GM19025 (cell line): Measurements from ENCODE around the gene TIAM2.
"Not testable (repeated sequence)": the region's sequence is repeated elsewhere in the genome, so short reads cannot be mapped to it uniquely, and the experiment has no call there.

ENCODE experiments used
- ATAC-seq: cut with Tn5 transposase; IDR thresholded peaks from one replicate; pipeline ENCODE4 v1.9.1; 2021; ENCODE audit warnings: mild to moderate bottlenecking, low read depth, moderate library complexity; ENCODE audit not compliant: unreplicated experiment

TIAM2 gene

DNA sequence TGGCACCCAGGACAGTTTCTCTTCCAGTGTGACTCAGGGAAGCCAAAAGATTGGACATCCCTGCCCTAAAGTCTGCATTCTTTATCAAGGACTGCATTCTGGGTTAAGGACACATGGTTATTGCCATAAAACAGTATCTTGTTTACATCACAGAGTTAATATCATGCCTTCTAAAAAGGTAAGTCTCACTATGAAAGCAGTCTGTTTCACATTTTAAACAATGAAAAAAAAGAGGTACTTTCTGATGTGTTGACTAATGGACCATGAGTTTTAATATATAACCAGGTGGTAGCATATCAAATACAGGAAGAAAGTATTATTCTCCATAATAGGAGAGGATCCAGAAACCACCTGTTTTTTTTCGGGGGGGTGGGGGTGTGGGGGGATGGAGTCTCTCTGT, 93.7 kb downstream of the TIAM2 start:
- ATAC-seq, result no peak

DNA sequence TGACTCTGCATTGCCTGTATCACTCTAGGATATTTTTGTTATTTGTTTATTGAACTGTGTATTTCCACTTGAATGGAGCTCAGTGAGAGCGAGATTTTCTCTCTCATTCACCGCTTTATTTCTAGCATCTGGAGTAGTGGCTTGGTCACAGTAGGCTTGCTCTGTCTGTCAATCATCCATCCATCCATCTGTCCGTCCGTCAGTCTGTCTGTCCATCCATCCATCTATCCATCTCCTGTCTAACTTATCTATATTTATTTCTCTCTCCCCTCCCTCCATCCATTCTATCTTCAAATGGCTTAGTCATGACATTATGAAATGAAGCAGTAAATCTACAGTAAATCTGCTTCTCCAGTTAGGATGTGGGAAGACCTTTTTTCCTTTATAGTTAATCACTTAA, 94.6 kb downstream of the TIAM2 start:
- no peak for ATAC-seq

DNA sequence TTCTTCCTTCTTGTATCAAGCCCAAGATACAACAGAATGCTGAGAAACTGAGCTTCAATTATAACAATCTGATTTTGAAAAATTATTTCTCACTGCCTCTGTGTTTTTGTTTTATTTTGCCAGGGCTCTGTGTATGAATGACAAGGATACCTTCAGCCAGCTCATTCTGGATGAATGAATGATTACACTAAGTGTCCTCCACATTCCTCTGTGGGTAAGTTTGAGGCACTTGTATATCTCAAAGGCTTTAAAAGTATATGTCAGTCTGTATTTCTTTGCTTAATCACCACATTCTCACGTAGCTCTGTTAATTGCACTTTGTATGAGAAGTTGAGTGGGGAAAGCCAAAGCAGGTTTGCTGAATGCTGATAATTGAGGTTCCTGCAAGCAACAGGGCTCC, 95.1 kb downstream of the TIAM2 start:
- no peak for ATAC-seq

DNA sequence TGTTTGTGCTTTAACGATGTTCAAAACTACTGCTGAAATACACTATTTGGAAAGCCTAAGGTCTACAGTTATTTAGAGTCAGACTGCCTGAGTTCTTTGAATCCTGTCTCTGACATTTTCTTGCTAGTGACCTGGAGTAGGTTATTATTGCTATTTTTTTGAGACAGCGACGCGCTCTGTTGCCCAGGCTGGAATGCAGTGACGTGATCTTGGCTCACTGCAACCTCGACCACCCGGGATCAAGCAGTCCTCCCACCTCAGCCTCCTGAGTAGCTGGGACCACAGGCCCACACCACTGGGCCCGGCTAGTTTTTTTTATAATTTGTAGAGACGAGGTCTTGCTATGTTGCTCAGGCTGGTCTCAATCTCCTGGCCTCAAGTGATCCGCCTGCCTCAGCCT, 96.6 kb downstream of the TIAM2 start:
- no peak for ATAC-seq

DNA sequence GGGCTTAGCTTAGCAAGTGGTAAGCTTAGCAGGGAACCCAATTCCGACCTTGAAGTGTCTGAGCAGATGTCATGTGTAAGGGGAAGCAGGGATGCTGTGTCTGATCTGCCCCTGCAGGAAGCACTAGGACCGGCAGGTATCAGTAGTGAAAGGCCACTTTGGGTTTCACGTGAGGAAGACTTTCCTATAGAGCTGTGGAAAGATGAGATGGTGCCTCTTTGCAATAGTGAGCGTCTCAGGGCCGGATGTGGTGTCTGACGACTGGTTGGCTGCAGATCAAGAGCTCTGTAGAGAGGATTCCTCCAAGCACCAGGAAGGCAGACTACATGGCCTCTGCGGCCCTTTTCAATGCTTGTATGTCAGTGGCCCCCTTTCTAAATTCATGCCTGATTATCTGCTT, 98.3 kb downstream of the TIAM2 start:
- no peak for ATAC-seq

DNA sequence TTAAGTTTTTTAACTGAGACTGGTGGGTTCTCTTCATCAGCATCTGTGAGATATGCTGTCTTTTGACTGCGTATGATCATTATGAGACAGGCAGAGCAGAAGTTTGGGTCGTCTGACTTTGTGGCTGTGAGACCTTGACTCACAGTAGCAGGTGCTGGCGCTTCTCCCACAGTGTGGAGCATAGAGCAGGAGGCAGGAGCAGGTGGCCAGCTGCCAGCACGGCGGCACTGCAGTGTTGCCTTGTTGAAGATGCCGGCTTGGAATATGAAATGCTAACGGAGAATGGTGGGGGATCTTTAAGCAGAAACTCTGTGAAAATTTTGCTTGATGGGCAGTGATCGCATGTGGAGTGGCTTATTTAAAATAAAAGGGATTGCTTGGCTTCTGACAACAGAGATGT, 105.0 kb downstream of the TIAM2 start:
- no peak for ATAC-seq

DNA sequence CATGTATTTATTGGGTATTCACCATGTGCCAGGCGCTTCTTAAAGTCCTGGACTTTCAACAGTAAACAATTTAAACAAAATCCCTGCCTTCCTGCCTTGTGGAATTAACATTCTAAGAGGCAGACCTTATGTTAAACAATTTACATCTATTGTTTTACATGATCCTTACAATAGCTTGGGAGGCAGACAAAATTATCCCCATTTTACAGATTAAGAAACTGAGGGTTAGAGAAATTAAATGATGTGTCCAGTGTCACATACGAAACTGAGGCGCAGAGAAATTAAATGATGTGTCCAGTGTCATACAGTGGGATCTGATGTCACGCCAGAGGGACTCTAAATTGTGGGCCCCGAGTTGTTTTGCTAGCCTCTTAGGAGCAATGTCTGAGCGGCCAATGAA, 105.5 kb downstream of the TIAM2 start:
- ATAC-seq, result no peak

DNA sequence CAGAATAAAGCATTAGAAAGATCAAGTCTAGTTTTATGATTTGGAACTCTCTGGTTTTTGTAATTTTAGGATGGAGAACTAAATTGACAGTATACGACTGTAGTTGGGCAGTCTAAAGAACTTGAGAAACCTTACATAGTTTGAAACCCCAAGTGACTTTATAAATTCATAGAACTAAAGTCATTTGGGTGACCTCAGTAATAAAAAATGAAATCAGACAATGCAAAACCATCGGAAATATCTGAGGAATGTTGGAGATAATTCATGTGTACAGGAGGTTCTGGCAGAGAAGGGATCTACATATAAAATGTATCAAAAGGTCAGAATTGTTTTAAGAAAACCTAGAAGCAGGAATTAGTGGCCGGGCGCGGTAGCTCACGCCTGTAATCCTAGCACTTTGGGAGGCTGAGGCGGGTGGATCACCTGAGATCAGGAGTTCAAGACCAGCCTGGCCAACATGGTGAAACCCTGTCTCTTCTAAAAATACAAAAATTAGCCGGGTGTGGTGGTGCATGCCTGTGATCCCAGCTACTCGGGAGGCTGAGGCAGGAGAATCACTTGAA, 108.0 kb downstream of the TIAM2 start:
- ATAC-seq, result not testable (repeated sequence)

DNA sequence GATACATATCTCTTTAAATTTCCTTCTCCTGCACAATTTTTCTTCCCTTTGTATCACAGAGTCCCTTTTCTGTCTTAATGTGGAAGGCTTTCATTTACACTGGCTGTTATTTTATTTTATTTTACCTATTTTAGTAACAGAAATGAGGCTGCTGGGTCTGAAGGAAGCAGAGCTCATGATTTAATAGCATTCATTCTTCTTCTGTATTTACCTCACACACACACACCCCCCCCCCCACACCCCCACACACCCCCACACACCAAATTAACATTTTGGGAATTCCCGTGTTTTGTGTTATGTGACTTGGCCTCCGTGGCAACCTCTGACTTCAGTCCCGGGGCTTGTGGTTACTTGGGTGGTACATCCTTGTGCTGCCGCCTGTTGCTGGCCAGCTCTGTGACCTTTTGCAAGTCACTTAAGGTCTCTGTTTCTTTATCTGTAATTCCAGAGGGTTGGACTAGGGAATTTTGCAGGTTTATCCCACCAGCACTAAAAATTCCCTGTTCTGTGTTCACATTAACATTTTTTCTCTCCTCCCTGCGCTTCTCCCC, 108.8 kb downstream of the TIAM2 start:
- no peak for ATAC-seq

DNA sequence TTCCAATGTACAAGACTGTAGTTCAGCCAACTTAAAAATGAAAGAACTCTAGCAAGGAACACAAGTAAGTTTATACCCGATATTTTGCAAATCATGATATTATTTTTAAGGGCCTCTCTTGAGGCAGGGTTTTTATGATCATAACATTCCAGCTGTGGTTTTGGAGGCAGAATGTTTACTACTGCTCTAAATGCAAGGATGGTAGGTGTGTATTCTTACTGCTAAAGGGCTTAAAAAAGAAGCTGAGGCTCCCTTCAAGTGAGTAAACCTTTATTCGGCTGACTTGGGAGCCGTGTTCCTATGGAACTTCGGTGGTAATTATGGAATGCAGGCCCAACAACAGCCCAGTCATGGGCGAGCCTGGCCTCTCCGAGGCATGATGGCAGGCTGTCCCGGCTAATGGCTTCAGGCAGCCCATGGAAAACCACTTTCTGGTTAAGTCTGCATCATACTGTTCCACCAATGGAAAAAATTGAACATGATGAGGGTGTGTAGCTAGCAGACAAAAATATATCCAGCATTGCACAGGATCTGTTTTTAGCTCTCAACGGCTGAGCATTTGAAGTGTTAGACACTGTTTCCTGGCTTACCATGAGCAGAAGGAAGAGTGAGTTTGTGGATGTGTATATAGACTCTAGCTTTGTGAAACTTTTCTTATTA, 111.5 kb downstream of the TIAM2 start:
- no peak for ATAC-seq

DNA sequence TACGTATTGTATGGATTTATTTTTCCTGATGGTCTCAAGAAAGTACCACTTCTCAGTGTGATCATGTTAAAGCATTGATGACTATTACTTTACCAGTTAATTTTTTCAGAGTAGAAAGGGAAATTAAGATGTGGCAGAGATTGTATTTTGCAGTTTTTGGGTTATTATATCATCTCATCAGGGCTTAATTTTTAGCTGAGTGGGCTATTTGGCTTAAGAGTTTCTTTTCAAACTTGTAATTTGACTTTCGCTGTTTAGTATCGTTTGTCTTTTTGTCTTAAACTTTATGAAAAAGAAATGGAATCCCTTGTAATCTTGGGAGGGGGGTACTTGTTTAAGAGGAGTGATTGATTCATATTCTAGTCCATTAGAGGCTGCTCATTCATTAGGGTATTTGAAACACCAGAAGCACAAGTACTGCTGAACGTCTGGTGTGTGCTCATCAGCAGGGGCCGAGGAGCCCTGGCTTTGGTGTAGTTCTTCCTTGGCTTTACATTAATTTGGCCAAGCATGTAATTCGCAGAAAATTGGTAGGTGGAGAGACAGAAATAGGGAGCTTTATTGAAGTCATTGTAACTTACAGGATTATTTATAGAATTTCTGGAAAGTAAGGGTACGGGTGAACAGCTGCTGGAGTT, 112.4 kb downstream of the TIAM2 start:
- no peak for ATAC-seq

DNA sequence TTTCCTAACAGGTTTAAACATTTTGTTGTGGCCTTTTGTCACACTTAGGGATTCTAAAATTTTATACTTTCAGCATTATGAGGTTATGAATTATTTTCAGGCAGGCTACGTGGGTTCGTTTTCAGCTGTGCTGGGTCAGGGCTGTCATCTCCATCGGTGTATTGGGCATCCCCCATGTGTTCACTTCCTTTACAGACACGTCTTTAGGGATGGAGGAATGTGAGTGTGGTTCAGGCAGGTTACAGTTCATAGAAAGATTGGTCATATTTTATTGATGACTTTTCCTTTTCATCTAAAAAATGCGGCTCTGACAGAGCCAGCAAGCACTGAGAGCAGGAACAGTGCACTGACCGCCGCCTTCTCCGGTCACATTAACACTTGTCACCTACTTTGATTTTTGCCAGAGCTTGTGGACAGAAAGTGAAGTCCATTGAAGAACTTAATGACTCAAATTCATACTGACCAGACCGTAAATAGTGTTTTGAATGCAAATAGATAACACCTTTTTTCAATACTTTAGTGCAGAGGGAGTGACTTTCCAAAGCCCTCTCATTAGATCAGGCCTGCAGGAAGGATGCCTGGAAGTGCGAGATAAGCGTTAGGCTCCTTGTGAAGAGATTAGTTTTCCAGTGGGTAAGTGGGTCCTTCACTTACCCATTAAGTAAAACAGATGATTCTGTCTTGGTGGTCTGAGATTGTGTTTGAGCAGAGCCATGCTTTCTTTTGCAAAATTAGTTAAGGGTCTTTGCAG, 113.1 kb downstream of the TIAM2 start:
- ATAC-seq, result no peak

DNA sequence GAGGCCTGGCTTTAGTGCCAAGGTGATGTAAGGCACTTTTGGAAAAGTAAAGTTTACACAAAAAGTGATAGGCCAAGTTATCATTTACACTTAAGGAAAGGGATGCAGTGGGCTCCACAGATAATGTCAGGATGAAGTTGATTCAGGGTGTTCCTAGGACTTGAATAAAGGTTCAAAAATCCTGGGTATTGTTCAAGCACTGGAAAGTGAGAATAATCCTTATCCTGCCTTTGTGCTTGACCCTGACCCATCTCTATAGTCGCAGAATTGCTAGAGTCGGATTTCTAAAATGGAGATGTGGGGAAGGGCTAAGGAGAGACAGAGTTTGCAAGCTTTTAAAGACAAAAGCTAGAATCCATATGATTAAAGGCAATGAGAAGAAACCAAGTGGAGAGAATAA, 115.6 kb downstream of the TIAM2 start:
- ATAC-seq, result no peak

DNA sequence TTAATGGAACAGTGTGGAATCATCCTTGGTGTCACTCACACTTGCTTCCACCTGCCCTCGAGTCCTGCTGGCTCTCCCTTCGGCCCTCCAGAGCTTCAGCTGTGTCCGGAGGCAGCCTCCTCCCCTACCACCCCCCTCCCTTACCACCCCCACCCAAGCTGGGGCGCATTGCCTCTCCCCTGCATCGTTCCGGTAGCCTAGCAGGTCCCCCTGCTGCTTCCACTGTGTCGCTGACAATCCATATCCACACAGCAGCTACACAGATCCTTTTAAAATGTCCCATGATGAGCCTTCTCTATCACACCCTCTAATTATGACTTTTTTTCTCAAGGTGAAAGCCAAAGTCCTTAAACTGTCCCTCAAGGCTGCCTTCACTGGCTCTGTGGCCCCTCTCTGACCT, 117.6 kb downstream of the TIAM2 start:
- ATAC-seq, result no peak

DNA sequence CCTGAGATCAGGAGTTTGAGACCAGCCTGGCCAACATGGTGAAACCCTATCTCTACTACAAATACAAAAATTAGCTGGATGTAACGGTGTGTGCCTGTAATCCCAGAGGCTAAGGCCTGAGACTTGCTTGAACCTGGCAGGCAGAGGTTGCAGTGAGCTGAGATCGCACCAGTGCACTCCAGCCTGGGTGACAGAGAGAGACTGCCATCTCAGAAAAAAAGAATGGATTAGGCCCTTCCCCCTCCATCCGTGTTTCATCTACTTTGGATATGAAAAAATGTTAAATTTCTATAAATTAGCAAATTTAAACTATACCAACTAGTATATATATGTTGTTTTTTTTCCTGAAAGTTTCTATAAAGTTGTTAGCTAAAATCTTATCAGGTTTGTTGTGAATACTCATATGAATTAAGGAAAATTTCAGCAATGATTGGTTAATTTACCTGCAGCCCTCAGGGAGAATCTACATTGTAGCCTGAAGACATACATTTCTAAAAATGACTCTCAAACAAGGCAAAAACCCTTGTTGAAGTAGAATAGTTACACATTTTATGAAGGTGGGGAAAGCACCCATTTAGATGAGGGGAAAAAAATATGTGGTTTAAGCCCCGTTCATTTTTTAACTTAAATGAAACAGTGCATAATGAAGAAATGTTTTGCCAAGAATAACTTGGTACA, 120.9 kb downstream of the TIAM2 start:
- ATAC-seq, result no peak

DNA sequence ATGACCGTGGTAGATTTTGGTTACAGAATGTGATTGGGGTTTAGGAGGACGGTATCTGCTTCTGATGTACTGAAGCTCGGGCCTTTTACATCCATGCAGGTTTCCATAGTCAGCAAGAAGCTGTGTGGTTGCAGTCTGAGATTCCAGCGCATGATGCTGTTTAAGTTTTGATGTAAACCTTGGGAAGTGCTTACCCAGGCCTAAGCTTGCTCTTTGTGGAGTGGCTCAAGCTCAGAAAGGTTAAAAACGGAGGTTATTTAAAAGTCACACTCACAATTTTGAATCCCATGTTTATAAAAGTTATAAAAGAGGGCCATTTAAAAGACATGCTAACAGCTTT, 121.4 kb downstream of the TIAM2 start:
- ATAC-seq, result no peak

DNA sequence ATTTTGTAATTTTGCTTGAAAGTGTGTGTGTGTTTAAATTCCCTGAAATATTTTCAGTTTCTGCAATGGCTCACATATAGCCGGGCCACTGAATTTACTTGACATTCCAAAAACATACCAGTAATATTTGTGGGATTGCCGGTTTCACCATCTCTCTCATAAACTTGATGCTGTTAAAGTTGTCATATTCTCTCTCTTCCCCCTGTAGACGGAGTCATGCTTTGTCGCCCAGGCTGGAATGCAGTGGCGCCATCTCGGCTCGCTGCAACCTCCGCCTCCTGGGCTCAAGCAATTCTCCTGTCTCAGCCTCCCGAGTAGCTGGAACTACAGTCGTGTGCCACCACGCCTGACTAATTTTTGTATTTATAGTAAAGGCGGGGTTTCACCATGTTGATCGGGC, 122.1 kb downstream of the TIAM2 start:
- no peak for ATAC-seq

DNA sequence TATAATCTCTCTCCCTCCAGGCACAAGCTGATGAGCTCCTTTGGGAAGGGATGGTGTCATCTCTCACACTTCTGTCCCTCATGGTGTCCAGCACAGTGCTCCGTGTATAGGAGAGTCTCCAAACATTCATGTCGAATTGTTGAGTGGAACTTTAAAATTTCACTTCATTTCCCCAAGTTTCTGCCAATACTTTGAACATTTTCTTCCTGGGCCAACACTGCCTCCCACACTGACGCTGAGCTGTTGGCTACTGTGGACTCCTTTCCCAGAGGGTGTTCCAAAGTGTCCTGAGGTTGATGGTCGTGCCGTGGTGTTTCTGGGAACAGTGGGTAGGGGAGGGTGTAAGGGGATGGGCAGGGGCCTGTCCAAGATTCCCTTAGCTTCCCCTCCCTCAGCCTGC, 122.7 kb downstream of the TIAM2 start:
- no peak for ATAC-seq

DNA sequence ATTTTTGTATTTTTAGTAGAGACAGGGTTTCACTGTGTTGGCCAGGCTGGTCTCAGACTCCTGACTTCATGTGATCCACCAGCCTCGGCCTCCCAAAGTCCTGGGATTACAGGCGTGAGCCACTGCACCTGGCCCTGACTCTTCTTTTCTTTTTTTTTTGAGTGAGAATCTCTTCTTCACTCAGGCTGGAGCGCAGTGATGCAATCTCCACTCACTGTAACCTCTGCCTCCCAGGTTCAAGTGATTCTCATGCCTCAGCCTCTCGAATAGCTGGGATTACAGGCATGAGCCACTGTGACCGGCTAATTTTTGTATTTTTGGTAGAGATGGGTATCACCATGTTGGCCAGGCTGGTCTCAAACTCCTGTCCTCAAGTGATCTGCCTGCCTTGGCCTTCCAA, 124.1 kb downstream of the TIAM2 start:
- not testable (repeated sequence) for ATAC-seq

DNA sequence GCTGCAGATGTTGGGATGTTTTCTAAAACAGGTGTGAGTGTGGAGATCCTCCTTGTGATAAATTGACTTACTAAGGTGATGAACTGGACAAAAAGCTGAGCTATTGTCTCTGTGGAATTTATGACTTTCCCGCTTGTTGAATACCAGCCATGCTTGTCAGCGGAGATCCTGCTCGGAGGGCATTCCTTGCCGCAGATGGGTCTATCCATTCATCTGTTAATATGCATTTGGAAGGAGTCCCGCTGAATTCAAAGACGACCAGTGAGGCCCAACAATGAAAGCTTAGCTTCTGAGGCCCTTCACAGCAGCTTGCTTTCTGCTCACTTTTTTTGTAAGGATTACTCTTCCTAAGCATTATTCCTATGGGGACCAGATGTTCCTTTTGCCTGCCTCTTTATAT, 124.9 kb downstream of the TIAM2 start:
- ATAC-seq, result no peak

DNA sequence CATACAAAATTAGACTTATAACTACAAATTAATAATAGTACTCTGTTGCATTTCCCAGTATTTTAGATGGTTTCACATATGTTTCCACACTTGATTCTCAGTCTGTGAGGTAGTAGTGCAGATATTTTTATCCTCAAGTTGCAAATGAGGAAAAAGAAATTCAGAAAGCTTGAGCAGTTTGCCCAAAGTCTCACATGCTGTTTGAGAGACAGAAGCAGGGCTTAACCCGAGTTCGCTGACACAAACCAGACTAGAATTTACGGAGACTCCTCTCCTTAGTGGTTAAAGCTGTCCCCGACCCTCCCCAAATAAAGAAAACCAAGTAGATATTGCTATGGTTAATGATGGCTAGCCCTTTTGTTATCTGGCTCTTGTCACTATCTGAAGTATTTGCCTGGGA, 126.2 kb downstream of the TIAM2 start:
- no peak for ATAC-seq
